ENCODE results near the gene CHURC1.

- TF ChIP-seq EZH2 (IDR thresholded peaks at IDR 0.05; ENCODE audit: insufficient read depth, poor library complexity, severe bottlenecking) (no peak), EZH2phosphoT487 (IDR thresholded peaks at IDR 0.05; ENCODE audit: insufficient read depth, low read depth) (no peak)
These were observed 1.5 kb downstream of the CHURC1 start for GRCh38 chr14:64915797-64916196.

Data from GM23248 (cell line).